MM.1S (cell line): Measurements from ENCODE around the gene DGCR6L.

Experiments used
- DNase-seq: peaks from one replicate; pipeline ENCODE4 v3.0.0-alpha.2; 2015
- H2AFZ ChIP-seq: fragments of 300-600 bp; sonication (generic); 2 replicates; pipeline ENCODE4 v1.6.0; 2016; ENCODE audit warnings: antibody characterized with exemption, low read length
- H3F3A ChIP-seq: fragments of 300-600 bp; sonication (generic); 2 replicates; pipeline ENCODE4 v1.6.1; 2016; ENCODE audit warnings: mild to moderate bottlenecking, antibody characterized with exemption, low read length, moderate library complexity, mixed read lengths; ENCODE audit not compliant: insufficient read depth
- H3K27ac ChIP-seq: fragments of 300-600 bp; sonication (generic); 2 replicates; pipeline ENCODE4 v1.5.1; 2016; ENCODE audit warnings: mild to moderate bottlenecking, low read length
- H3K27me3 ChIP-seq: fragments of 300-600 bp; sonication (generic); replicated peaks from 2 replicates; pipeline ENCODE4 v1.6.0; 2016; ENCODE audit warnings: low read length; ENCODE audit not compliant: insufficient read depth
- H3K36me3 ChIP-seq: fragments of 300-600 bp; sonication (generic); replicated peaks from 2 replicates; pipeline ENCODE4 v1.6.1; 2016; ENCODE audit warnings: mild to moderate bottlenecking, low read length, mixed read lengths; ENCODE audit not compliant: insufficient read depth
- H3K4me1 ChIP-seq: fragments of 300-600 bp; sonication (generic); 2 replicates; pipeline ENCODE4 v1.6.1; 2016; ENCODE audit warnings: low read length, mixed read lengths
- H3K4me2 ChIP-seq: fragments of 300-600 bp; sonication (generic); 2 replicates; pipeline ENCODE4 v1.6.0; 2016; ENCODE audit warnings: low read depth, low read length
- H3K4me3 ChIP-seq: fragments of 300-600 bp; sonication (generic); 2 replicates; pipeline ENCODE4 v1.5.1; 2016; ENCODE audit warnings: low read length, mixed read lengths
- H3K79me2 ChIP-seq: fragments of 300-600 bp; sonication (generic); 2 replicates; pipeline ENCODE4 v1.6.1; 2016; ENCODE audit warnings: mixed run types, low read length, mixed read lengths
- H3K9ac ChIP-seq: fragments of 300-600 bp; sonication (generic); 2 replicates; pipeline ENCODE4 v1.6.1; 2016; ENCODE audit warnings: low read length, mixed read lengths
- H3K9me2 ChIP-seq: fragments of 300-600 bp; sonication (generic); replicated peaks from 2 replicates; pipeline ENCODE4 v1.6.1; 2016; ENCODE audit warnings: mild to moderate bottlenecking, low read length, mixed read lengths; ENCODE audit not compliant: insufficient read depth
- H3K9me3 ChIP-seq: fragments of 300-600 bp; sonication (generic); replicated peaks from 2 replicates; pipeline ENCODE4 v1.6.1; 2016; ENCODE audit warnings: mild to moderate bottlenecking, low read length, mixed read lengths; ENCODE audit not compliant: insufficient read depth
- H4K20me1 ChIP-seq: fragments of 300-600 bp; sonication (generic); 2 replicates; pipeline ENCODE4 v1.6.1; 2016; ENCODE audit warnings: mild to moderate bottlenecking, low read length, moderate library complexity, mixed read lengths; ENCODE audit not compliant: insufficient read depth
- CTCF ChIP-seq: fragments of 300-600 bp; sonication (generic); IDR thresholded peaks from 2 replicates; pipeline ENCODE4 v1.5.1; 2016; ENCODE audit warnings: antibody characterized with exemption, low read length, mixed read lengths
- EZH2 ChIP-seq: fragments of 300-600 bp; sonication (generic); optimal IDR thresholded peaks from 2 replicates; pipeline ENCODE3; 2017; ENCODE audit warnings: low read depth, mild to moderate bottlenecking, antibody characterized with exemption, low read length, mixed read lengths
- EZH2phosphoT487 ChIP-seq: fragments of 300-600 bp; sonication (generic); IDR thresholded peaks from 2 replicates; pipeline ENCODE4 v1.6.1; 2018; ENCODE audit warnings: antibody characterized with exemption, low read length

DGCR6L gene

GRCh38 chr22:20298110-20298802 is 21.6 kb downstream of the DGCR6L start:
- H3K9ac ChIP-seq = no peak overlapping the region
- H4K20me1 ChIP-seq = no peaks in the 10 kb centered on the region
- H3K27ac ChIP-seq = no peak overlapping the region
- no peaks in the 10 kb centered on the region for H3K79me2 ChIP-seq
- no peak for TF ChIP-seq CTCF
- no peak for TF ChIP-seq EZH2
- TF ChIP-seq EZH2phosphoT487 = no peak
- no peak overlapping the region for H3K4me3 ChIP-seq
- H3K4me1 ChIP-seq = no peaks in the 10 kb centered on the region
- no peaks in the 10 kb centered on the region for H3K9me2 ChIP-seq
- no peaks in the 10 kb centered on the region for H3F3A ChIP-seq
- H2AFZ ChIP-seq = no peak overlapping the region
- H3K4me2 ChIP-seq = no peak overlapping the region
- no peaks in the 10 kb centered on the region for H3K9me3 ChIP-seq
- peaks cover 36% of the 10 kb centered on the region for H3K27me3 ChIP-seq
- DNase-seq = no peak
- no peaks in the 10 kb centered on the region for H3K36me3 ChIP-seq

GRCh38 chr22:20297414-20298109 is 22.3 kb downstream of the DGCR6L start:
- Histone ChIP-seq H3K27ac (no peak overlapping the region), H3F3A (no peaks in the 10 kb centered on the region), H3K79me2 (no peaks in the 10 kb centered on the region), H4K20me1 (no peaks in the 10 kb centered on the region), H3K9me2 (no peaks in the 10 kb centered on the region), H3K4me2 (no peak overlapping the region), H3K27me3 (peaks cover 43% of the 10 kb centered on the region), H2AFZ (no peak overlapping the region), H3K4me3 (no peak overlapping the region), H3K36me3 (no peaks in the 10 kb centered on the region), H3K9me3 (no peaks in the 10 kb centered on the region), H3K4me1 (no peaks in the 10 kb centered on the region), H3K9ac (no peak overlapping the region)
- TF ChIP-seq EZH2 (no peak), EZH2phosphoT487 (no peak), CTCF (no peak)
- no peak for DNase-seq

- H3K79me2 ChIP-seq = no peaks in the 10 kb centered on the region
- no peaks in the 10 kb centered on the region for H3K9me3 ChIP-seq
- no peak overlapping the region for H3K4me2 ChIP-seq
- H3K9ac ChIP-seq = no peak overlapping the region
- no peaks in the 10 kb centered on the region for H3K9me2 ChIP-seq
- H3F3A ChIP-seq = no peaks in the 10 kb centered on the region
- H2AFZ ChIP-seq = no peak overlapping the region
- H3K36me3 ChIP-seq = no peaks in the 10 kb centered on the region
- peaks cover 50% of the 10 kb centered on the region for H3K27me3 ChIP-seq
- TF ChIP-seq EZH2 = no peak
- TF ChIP-seq EZH2phosphoT487 = no peak
- TF ChIP-seq CTCF = no peak
- no peaks in the 10 kb centered on the region for H4K20me1 ChIP-seq
- H3K4me3 ChIP-seq = no peak overlapping the region
- DNase-seq = no peak
- no peak overlapping the region for H3K27ac ChIP-seq
- H3K4me1 ChIP-seq = no peaks in the 10 kb centered on the region
These were observed 23.3 kb downstream of the DGCR6L start for GRCh38 chr22:20296598-20296997.
